Skeletal muscle satellite cell (primary cell): ENCODE data around the gene ADGRV1.
"Not testable (repeated sequence)": the region's sequence is repeated elsewhere in the genome, so short reads cannot be mapped to it uniquely, and the experiment has no call there.

Experiments
- H3K27me3 ChIP-seq: 2 replicates; pipeline ENCODE4 v1.7.0; 2013; ENCODE audit warnings: low read length; ENCODE audit not compliant: control insufficient read depth, insufficient read depth
- H3K36me3 ChIP-seq: 2 replicates; pipeline ENCODE4 v1.7.0; 2013; ENCODE audit warnings: mild to moderate bottlenecking, control low read depth, low read length; ENCODE audit not compliant: insufficient read depth
- H3K4me1 ChIP-seq: 2 replicates; pipeline ENCODE4 v1.7.0; 2013; ENCODE audit warnings: low read length; ENCODE audit not compliant: control insufficient read depth, insufficient read depth
- H3K4me2 ChIP-seq: 2 replicates; pipeline ENCODE4 v1.7.0; 2013; ENCODE audit warnings: mild to moderate bottlenecking, low read length
- H3K4me3 ChIP-seq: 2 replicates; pipeline ENCODE4 v1.7.0; 2013; ENCODE audit warnings: low read length
- H3K9ac ChIP-seq: 2 replicates; pipeline ENCODE4 v1.7.0; 2013; ENCODE audit warnings: mild to moderate bottlenecking, low read depth, low read length, moderate library complexity
- H3K9me3 ChIP-seq: replicated peaks from 2 replicates; pipeline ENCODE4 v1.7.0; 2013; ENCODE audit warnings: mild to moderate bottlenecking, control low read depth, low read length

ADGRV1 gene

GRCh38 chr5:91052411-91052810 is 493.8 kb downstream of the ADGRV1 start:
- H3K4me3 ChIP-seq, H3K36me3 ChIP-seq, H3K9ac ChIP-seq, H3K4me2 ChIP-seq, H3K9me3 ChIP-seq, H3K4me1 ChIP-seq, H3K27me3 ChIP-seq: not testable (repeated sequence)

GRCh38 chr5:91052977-91053740 is 494.6 kb downstream of the ADGRV1 start:
- Histone ChIP-seq H3K4me1 (peaks cover 5% of the 10 kb centered on the region), H3K4me3 (no peak overlapping the region), H3K4me2 (no peak overlapping the region), H3K9me3 (no peaks in the 10 kb centered on the region), H3K9ac (no peak overlapping the region), H3K27me3 (no peaks in the 10 kb centered on the region), H3K36me3 (no peaks in the 10 kb centered on the region)

- Histone ChIP-seq H3K4me3 (no peak overlapping the region), H3K27me3 (no peaks in the 10 kb centered on the region), H3K9me3 (no peaks in the 10 kb centered on the region), H3K4me2 (no peak overlapping the region), H3K9ac (no peak overlapping the region), H3K4me1 (peaks cover 5% of the 10 kb centered on the region), H3K36me3 (no peaks in the 10 kb centered on the region)
These were observed 495.1 kb downstream of the ADGRV1 start for GRCh38 chr5:91053741-91054025.

GRCh38 chr5:91058155-91058554 is 499.6 kb downstream of the ADGRV1 start:
- Histone ChIP-seq H3K4me2 (no peak overlapping the region), H3K9me3 (no peaks in the 10 kb centered on the region), H3K4me3 (no peak overlapping the region), H3K27me3 (no peaks in the 10 kb centered on the region), H3K36me3 (no peaks in the 10 kb centered on the region), H3K4me1 (no peaks in the 10 kb centered on the region), H3K9ac (no peak overlapping the region)

GRCh38 chr5:91058575-91058974 is 500.0 kb downstream of the ADGRV1 start:
- no peaks in the 10 kb centered on the region for H3K27me3 ChIP-seq
- H3K4me1 ChIP-seq: no peaks in the 10 kb centered on the region
- H3K9me3 ChIP-seq: no peaks in the 10 kb centered on the region
- H3K36me3 ChIP-seq: no peaks in the 10 kb centered on the region
- H3K4me3 ChIP-seq: no peak overlapping the region
- no peak overlapping the region for H3K9ac ChIP-seq
- no peak overlapping the region for H3K4me2 ChIP-seq

- Histone ChIP-seq H3K9ac (no peak overlapping the region), H3K9me3 (no peaks in the 10 kb centered on the region), H3K4me1 (no peaks in the 10 kb centered on the region), H3K27me3 (no peaks in the 10 kb centered on the region), H3K4me2 (no peak overlapping the region), H3K36me3 (no peaks in the 10 kb centered on the region), H3K4me3 (no peak overlapping the region)
These were observed 500.8 kb downstream of the ADGRV1 start for GRCh38 chr5:91059409-91059808.

- Histone ChIP-seq H3K36me3 (no peaks in the 10 kb centered on the region), H3K9ac (no peak overlapping the region), H3K27me3 (no peaks in the 10 kb centered on the region), H3K9me3 (no peaks in the 10 kb centered on the region), H3K4me3 (no peak overlapping the region), H3K4me2 (no peak overlapping the region), H3K4me1 (no peaks in the 10 kb centered on the region)
These were observed 502.5 kb downstream of the ADGRV1 start for GRCh38 chr5:91061094-91061493.

GRCh38 chr5:91061946-91062562 is 503.5 kb downstream of the ADGRV1 start:
- H3K36me3 ChIP-seq: no peaks in the 10 kb centered on the region
- H3K4me3 ChIP-seq: no peak overlapping the region
- H3K9ac ChIP-seq: no peak overlapping the region
- H3K4me2 ChIP-seq: no peak overlapping the region
- H3K27me3 ChIP-seq: no peaks in the 10 kb centered on the region
- no peaks in the 10 kb centered on the region for H3K4me1 ChIP-seq
- H3K9me3 ChIP-seq: no peaks in the 10 kb centered on the region

- H3K36me3 ChIP-seq, H3K4me1 ChIP-seq, H3K9me3 ChIP-seq, H3K4me3 ChIP-seq, H3K9ac ChIP-seq, H3K27me3 ChIP-seq, H3K4me2 ChIP-seq: not testable (repeated sequence)
These were observed 504.6 kb downstream of the ADGRV1 start for GRCh38 chr5:91063098-91063690.

- H3K4me3 ChIP-seq: no peak overlapping the region
- no peak overlapping the region for H3K4me2 ChIP-seq
- H3K9me3 ChIP-seq: no peaks in the 10 kb centered on the region
- no peaks in the 10 kb centered on the region for H3K36me3 ChIP-seq
- H3K4me1 ChIP-seq: no peaks in the 10 kb centered on the region
- H3K9ac ChIP-seq: no peak overlapping the region
- no peaks in the 10 kb centered on the region for H3K27me3 ChIP-seq
These were observed 506.9 kb downstream of the ADGRV1 start for GRCh38 chr5:91065496-91065895.

GRCh38 chr5:91069364-91069763 is 510.8 kb downstream of the ADGRV1 start:
- Histone ChIP-seq H3K27me3 (no peaks in the 10 kb centered on the region), H3K4me1 (peaks cover 17% of the 10 kb centered on the region), H3K4me3 (no peak overlapping the region), H3K9ac (no peak overlapping the region), H3K4me2 (no peak overlapping the region), H3K9me3 (no peaks in the 10 kb centered on the region), H3K36me3 (no peaks in the 10 kb centered on the region)
